CD4-positive, alpha-beta T cell (primary cell): Measurements from ENCODE around the gene MED13. TPM values are rescaled to one million over a fixed set of nuclear protein-coding genes. Genes with fewer than 3 reads are reported as not detected.

Experiments
- ATAC-seq: fragments of 200-7000 bp; cut with Tn5 transposase; one replicate; pipeline ENCODE4 v1.10.0; 2022; ENCODE audit warnings: mild to moderate bottlenecking; ENCODE audit not compliant: poor library complexity
- CTCF ChIA-PET: fragments of 350-600 bp; sonication (Branson Sonifier 250); formaldehyde crosslinking; loops from one replicate; lab custom pipeline; 2021; ENCODE audit warnings: antibody characterized with exemption, inconsistent platforms; lab: Charles Lee
- POLR2A ChIA-PET: fragments of 350-600 bp; sonication (Branson Sonifier 250); formaldehyde crosslinking; loops from one replicate; lab custom pipeline; 2021; ENCODE audit warnings: antibody characterized with exemption, inconsistent platforms; lab: Charles Lee
- DNase-seq, 14 experiments: peaks; one replicate each; pipeline ENCODE4 v3.0.0-alpha.2; 2013 to 2020; ENCODE audit warnings: mixed read lengths in 2 of 14
- H3K27ac ChIP-seq, 2 donors: one replicate each; pipeline versions ENCODE4 v1.5.1 to v1.7.0; 2013; ENCODE audit warnings: low read length in 2 of 2, low read depth in 1 of 2, mild to moderate bottlenecking in 1 of 2
- H3K27me3 ChIP-seq, 2 experiments: 1 replicate in 1 of 2; 2 replicates in 1 of 2; pipeline versions ENCODE4 v1.6.1 to v1.7.0; 2013; ENCODE audit warnings: low read length in 2 of 2, control low read depth in 1 of 2, mild to moderate bottlenecking in 1 of 2, moderate library complexity in 1 of 2; ENCODE audit not compliant: insufficient read depth in 2 of 2, control insufficient read depth in 1 of 2
- H3K36me3 ChIP-seq: one replicate; pipeline ENCODE4 v1.6.1; 2013; ENCODE audit warnings: low read length, control low read depth; ENCODE audit not compliant: insufficient read depth
- H3K4me1 ChIP-seq: one replicate; pipeline ENCODE4 v1.6.1; 2013; ENCODE audit warnings: low read length, control low read depth; ENCODE audit not compliant: insufficient read depth
- H3K4me3 ChIP-seq: one replicate; pipeline ENCODE4 v1.5.1; 2013; ENCODE audit warnings: mild to moderate bottlenecking, low read length, moderate library complexity
- H3K9me3 ChIP-seq, 2 experiments: 1 replicate in 1 of 2; 2 replicates in 1 of 2; pipeline versions ENCODE4 v1.6.1 to v1.7.0; 2013; ENCODE audit warnings: low read length in 2 of 2, mild to moderate bottlenecking in 2 of 2, control low read depth in 1 of 2, moderate library complexity in 1 of 2; ENCODE audit not compliant: control insufficient read depth in 1 of 2, insufficient read depth in 1 of 2
- H3K27ac Mint-ChIP-seq: one replicate; pipeline ENCODE4 v1.8.0; 2020; ENCODE audit warnings: mixed read lengths
- H3K27me3 Mint-ChIP-seq: one replicate; pipeline ENCODE4 v1.8.0; 2021; ENCODE audit warnings: mixed read lengths
- H3K36me3 Mint-ChIP-seq: one replicate; pipeline ENCODE4 v1.8.0; 2021; ENCODE audit warnings: low read depth, mixed read lengths
- H3K4me1 Mint-ChIP-seq: one replicate; pipeline ENCODE4 v1.8.0; 2021; ENCODE audit warnings: low read depth, mixed read lengths
- H3K4me3 Mint-ChIP-seq: one replicate; pipeline ENCODE4 v1.8.0; 2020; ENCODE audit warnings: mild to moderate bottlenecking, mixed read lengths
- H3K9me3 Mint-ChIP-seq: one replicate; pipeline ENCODE4 v1.8.0; 2020; ENCODE audit warnings: mixed read lengths
- intact Hi-C, 2 experiments: fragments of 100-400 bp; cut with DNase I in 1 of 2; cut with micrococcal nuclease in 1 of 2; formaldehyde crosslinking; loops; one replicate each; pipeline versions ENCODE4 v1.15.1 to v1.9.0; 2023 to 2025; cut with DNase I, micrococcal nuclease
- total RNA-seq, 174 experiments: library from RNA in 2 of 174; stranded (reverse) in 2 of 174; gene quantifications; one replicate each; pipeline ENCODE4 v1.2.3 and lab custom pipeline; 2021 to 2026
- TF ChIP-seq, protein P1 (sequence below): fragments of 200-600 bp; IDR thresholded peaks from one replicate; pipeline ENCODE4 v1.8.0; 2022; ENCODE audit warnings: antibody characterized with exemption, mild to moderate bottlenecking

Gene MED13
- total RNA-seq, 2 experiments from 2014 or later: 75.7 to 85.8 TPM

DNA sequence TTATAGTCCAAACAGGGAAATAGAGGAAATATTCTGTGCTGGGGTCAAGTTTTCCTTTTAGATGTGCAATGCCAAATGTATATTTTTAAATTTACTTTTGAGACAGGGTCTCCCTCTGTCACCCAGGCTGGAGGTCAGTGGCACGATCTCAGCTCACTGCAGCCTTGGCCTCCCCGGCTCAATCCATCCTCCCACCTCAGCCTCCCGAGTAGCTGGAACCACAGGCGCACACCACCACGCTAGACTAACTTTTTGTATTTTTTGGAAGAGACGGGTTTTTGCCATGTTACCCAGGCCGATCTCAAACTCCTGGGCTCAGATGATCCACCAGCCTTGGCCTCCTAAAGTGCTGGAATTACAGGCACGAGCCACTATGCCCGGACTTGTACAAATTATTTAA is 25.8 kb upstream of the MED13 start:
- Mint-ChIP-seq H3K4me1 (peaks cover 3% of the 10 kb centered on the region), H3K9me3 (no peaks in the 10 kb centered on the region), H3K27ac (no peak overlapping the region), H3K4me3 (no peak overlapping the region), H3K36me3 (no peaks in the 10 kb centered on the region), H3K27me3 (no peaks in the 10 kb centered on the region)
- H3K4me1 ChIP-seq: no peaks in the 10 kb centered on the region
- CTCF ChIA-PET: no interaction called here
- no peak overlapping the region for H3K4me3 ChIP-seq
- POLR2A ChIA-PET: no interaction called here
- H3K27ac ChIP-seq: no peak overlapping the region
- ATAC-seq (no peak), DNase-seq (no peak)
- H3K27me3 ChIP-seq: no peaks in the 10 kb centered on the region
- intact Hi-C loops: no loop called here
- H3K36me3 ChIP-seq: no peaks in the 10 kb centered on the region
- TF ChIP-seq, protein P1, sequence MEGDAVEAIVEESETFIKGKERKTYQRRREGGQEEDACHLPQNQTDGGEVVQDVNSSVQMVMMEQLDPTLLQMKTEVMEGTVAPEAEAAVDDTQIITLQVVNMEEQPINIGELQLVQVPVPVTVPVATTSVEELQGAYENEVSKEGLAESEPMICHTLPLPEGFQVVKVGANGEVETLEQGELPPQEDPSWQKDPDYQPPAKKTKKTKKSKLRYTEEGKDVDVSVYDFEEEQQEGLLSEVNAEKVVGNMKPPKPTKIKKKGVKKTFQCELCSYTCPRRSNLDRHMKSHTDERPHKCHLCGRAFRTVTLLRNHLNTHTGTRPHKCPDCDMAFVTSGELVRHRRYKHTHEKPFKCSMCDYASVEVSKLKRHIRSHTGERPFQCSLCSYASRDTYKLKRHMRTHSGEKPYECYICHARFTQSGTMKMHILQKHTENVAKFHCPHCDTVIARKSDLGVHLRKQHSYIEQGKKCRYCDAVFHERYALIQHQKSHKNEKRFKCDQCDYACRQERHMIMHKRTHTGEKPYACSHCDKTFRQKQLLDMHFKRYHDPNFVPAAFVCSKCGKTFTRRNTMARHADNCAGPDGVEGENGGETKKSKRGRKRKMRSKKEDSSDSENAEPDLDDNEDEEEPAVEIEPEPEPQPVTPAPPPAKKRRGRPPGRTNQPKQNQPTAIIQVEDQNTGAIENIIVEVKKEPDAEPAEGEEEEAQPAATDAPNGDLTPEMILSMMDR: no peak
- H3K9me3 ChIP-seq: no peaks in the 10 kb centered on the region

DNA sequence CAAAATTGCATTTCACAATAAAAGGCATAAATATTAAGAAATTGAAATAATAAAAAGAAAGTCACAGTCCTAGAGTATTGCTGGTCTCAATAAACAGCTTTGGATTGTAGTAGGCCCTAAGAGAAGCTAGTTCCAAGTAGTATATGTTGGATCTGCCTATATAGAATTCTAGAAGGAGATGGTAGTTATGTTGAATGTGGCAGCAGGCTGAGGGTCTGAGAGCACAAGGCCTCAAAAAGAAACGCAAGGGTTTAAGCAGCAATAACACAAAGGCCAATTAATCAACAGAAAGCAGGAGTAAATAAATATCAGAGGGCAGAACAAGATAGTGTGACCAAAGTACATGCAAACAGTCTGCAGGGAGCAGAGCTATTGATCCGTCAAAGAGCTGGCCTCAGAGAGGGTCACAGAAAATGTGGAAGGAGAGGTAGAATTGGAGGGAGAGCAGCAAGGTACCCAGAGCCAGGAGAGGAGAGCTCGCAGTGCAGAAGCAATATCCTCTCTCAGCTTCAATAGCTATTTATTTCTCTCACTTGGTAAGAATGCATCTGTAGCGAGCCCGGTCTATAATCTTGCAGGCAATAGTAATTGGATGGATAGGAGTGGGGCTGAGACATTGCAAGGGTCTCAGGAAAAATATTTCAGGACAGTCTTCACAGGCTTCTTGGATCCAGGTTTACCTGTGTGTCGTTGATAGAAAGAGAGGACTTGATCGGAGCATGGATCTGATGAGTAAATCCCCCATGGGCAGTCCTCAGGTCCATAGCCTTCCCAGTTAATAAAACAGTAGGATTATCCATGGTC is 25.1 kb upstream of the MED13 start:
- Histone ChIP-seq H3K27ac (no peak overlapping the region), H3K4me3 (no peak overlapping the region), H3K27me3 (no peaks in the 10 kb centered on the region), H3K9me3 (no peaks in the 10 kb centered on the region), H3K4me1 (peaks cover 3% of the 10 kb centered on the region), H3K36me3 (no peaks in the 10 kb centered on the region)
- ChIA-PET POLR2A (no interaction called here), CTCF (interaction anchor here (0.7 kb wide), 1 partner anchor 38 kb away, joined by 3 read pairs; no protein-coding TSS in a partner anchor)
- no peak for DNase-seq
- Mint-ChIP-seq H3K9me3 (no peaks in the 10 kb centered on the region), H3K27ac (no peak overlapping the region), H3K4me1 (peaks cover 9% of the 10 kb centered on the region), H3K27me3 (no peaks in the 10 kb centered on the region), H3K36me3 (no peaks in the 10 kb centered on the region), H3K4me3 (no peak overlapping the region)
- TF ChIP-seq, protein P1: no peak
- ATAC-seq: no peak
- intact Hi-C loops: no loop called here

DNA sequence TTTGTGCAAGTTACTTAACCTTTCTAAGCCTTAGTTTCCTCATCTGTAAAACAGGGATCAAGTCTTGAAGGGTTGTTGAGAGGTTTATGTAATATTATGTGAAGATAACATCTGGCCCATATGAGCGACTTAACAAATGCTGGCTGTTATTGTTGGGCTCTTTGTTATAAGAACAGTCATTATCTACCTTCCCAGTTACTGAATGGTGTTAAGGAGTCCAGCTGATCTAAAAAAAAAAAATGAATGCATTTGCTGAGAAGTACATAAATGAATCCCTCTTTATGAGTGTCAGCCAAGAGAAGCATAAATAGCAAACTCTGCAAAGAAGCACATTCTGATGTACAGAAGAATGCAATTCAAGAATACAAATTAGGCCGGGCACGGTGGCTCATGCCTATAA is 24.3 kb upstream of the MED13 start:
- TF ChIP-seq, protein P1: no peak
- Mint-ChIP-seq H3K36me3 (no peaks in the 10 kb centered on the region), H3K9me3 (no peaks in the 10 kb centered on the region), H3K4me3 (no peak overlapping the region), H3K27me3 (no peaks in the 10 kb centered on the region), H3K4me1 (peaks cover 13% of the 10 kb centered on the region), H3K27ac (no peak overlapping the region)
- Histone ChIP-seq H3K27ac (no peak overlapping the region), H3K4me3 (no peak overlapping the region), H3K9me3 (no peaks in the 10 kb centered on the region), H3K27me3 (no peaks in the 10 kb centered on the region), H3K4me1 (peaks cover 9% of the 10 kb centered on the region), H3K36me3 (no peaks in the 10 kb centered on the region)
- CTCF ChIA-PET: no interaction called here
- POLR2A ChIA-PET: no interaction called here
- ATAC-seq: no peak
- intact Hi-C loops: no loop called here
- DNase-seq: no peak
